ENCODE measurements around the gene DLGAP4. TPM values are rescaled to one million over a fixed set of nuclear protein-coding genes. Genes with fewer than 3 reads are reported as not detected.

DLGAP4 gene
- total RNA-seq, 2 donors from 2014 or later = 62.9 to 78.2 TPM

DNA sequence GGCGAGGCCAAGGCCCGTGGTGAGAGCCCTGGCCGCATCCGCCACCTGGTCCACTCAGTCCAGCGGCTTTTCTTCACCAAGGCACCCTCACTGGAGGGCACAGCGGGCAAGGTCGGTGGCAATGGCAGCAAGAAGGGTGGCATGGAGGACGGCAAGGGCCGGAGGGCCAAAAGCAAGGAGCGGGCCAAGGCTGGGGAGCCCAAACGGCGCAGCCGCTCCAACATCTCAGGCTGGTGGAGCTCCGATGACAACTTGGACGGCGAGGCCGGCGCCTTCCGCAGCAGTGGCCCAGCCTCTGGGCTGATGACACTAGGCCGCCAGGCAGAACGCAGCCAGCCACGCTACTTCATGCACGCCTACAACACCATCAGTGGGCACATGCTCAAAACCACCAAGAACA is 126.0 kb downstream of the DLGAP4 start:
- peaks cover 22% of the 10 kb centered on the region for H3K27me3 Mint-ChIP-seq (ENCODE audit: insufficient read depth)
- Histone ChIP-seq H3K9ac (ENCODE audit: extremely low read depth, low read length, poor library complexity, severe bottlenecking) (no peak overlapping the region), H3K9me3 (ENCODE audit: control insufficient read depth, low read length) (no peaks in the 10 kb centered on the region), H3K36me3 (ENCODE audit: control insufficient read depth, insufficient read depth, low read length) (no peaks in the 10 kb centered on the region), H3K4me3 (ENCODE audit: low read length) (no peak overlapping the region), H3K4me1 (ENCODE audit: control insufficient read depth, insufficient read depth, low read length) (no peaks in the 10 kb centered on the region), H3K27me3 (ENCODE audit: control insufficient read depth, insufficient read depth, low read length, poor library complexity, severe bottlenecking) (no peaks in the 10 kb centered on the region), H3K27ac (ENCODE audit: low read depth, low read length) (no peak overlapping the region)
- no peak overlapping the region for H3K4me3 Mint-ChIP-seq
- no peaks in the 10 kb centered on the region for H3K36me3 Mint-ChIP-seq (ENCODE audit: low read depth)
- WGBS, 2 experiments (ENCODE audit: insufficient coverage in 1 of 2, insufficient read length in 1 of 2) = 94 to 95% methylated on average over 15 to 23 of the region's 23 CpGs
- no peak for DNase-seq
- TF ChIP-seq, protein P1, sequence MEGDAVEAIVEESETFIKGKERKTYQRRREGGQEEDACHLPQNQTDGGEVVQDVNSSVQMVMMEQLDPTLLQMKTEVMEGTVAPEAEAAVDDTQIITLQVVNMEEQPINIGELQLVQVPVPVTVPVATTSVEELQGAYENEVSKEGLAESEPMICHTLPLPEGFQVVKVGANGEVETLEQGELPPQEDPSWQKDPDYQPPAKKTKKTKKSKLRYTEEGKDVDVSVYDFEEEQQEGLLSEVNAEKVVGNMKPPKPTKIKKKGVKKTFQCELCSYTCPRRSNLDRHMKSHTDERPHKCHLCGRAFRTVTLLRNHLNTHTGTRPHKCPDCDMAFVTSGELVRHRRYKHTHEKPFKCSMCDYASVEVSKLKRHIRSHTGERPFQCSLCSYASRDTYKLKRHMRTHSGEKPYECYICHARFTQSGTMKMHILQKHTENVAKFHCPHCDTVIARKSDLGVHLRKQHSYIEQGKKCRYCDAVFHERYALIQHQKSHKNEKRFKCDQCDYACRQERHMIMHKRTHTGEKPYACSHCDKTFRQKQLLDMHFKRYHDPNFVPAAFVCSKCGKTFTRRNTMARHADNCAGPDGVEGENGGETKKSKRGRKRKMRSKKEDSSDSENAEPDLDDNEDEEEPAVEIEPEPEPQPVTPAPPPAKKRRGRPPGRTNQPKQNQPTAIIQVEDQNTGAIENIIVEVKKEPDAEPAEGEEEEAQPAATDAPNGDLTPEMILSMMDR (conservative IDR thresholded peaks at IDR 0.05) = no peak
- H3K9me3 Mint-ChIP-seq = no peaks in the 10 kb centered on the region
- no peaks in the 10 kb centered on the region for H3K4me1 Mint-ChIP-seq
- H3K27ac Mint-ChIP-seq = no peak overlapping the region

DNA sequence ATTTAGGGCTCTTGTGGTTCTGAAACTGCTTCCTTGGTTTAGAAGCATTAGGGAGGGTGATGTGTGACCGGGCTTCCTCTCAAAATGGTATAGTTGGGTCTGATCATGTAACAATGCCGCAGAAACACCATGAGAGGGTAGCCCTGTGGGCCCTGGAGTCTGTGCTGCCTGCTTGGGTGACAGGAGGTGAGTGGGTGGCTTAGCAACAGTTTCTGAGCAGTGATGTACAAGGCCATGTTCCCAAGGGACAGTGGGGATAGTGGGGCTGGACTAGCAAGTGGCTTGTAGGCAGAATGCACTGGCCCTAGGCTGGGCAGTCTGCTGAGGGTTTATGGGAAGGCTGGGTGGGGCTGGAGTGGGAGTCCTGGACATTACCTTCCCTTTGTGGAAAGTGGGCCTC is 128.2 kb downstream of the DLGAP4 start:
- Mint-ChIP-seq H3K9me3 (no peaks in the 10 kb centered on the region), H3K4me3 (no peak overlapping the region), H3K27me3 (ENCODE audit: insufficient read depth) (peaks cover 22% of the 10 kb centered on the region), H3K27ac (no peak overlapping the region), H3K36me3 (ENCODE audit: low read depth) (no peaks in the 10 kb centered on the region), H3K4me1 (no peaks in the 10 kb centered on the region)
- no peak for DNase-seq
- no peaks in the 10 kb centered on the region for H3K27me3 ChIP-seq (ENCODE audit: control insufficient read depth, insufficient read depth, low read length, poor library complexity, severe bottlenecking)
- no peak overlapping the region for H3K4me3 ChIP-seq (ENCODE audit: low read length)
- TF ChIP-seq, protein P1 (conservative IDR thresholded peaks at IDR 0.05) = no peak
- no peaks in the 10 kb centered on the region for H3K4me1 ChIP-seq (ENCODE audit: control insufficient read depth, insufficient read depth, low read length)
- H3K27ac ChIP-seq (ENCODE audit: low read depth, low read length) = no peak overlapping the region
- H3K9me3 ChIP-seq (ENCODE audit: control insufficient read depth, low read length) = no peaks in the 10 kb centered on the region
- H3K9ac ChIP-seq (ENCODE audit: extremely low read depth, low read length, poor library complexity, severe bottlenecking) = no peak overlapping the region
- no peaks in the 10 kb centered on the region for H3K36me3 ChIP-seq (ENCODE audit: control insufficient read depth, insufficient read depth, low read length)
- 93 to 100% methylated on average over 2 of the region's 2 CpGs for WGBS, 2 experiments (ENCODE audit: insufficient coverage in 1 of 2, insufficient read length in 1 of 2)

DNA sequence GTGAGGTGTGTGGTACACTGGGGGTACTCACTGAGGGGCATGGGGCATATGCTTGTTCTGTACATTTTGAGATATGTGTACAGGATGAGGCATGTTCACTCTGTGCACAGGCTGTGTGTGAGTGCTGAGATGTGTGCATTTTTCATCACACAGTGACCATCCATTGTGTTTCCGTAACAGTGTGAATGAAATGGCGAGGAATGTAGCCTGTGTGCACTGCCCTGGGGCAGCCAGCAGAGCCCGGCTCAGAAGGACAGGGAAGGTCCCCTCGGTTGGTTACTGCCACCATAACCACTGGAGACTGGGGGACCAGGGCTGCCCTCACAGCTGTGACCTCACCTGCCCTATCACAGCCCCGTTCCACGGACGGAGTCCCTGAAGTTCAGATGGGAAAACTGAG is 129.0 kb downstream of the DLGAP4 start:
- no peak overlapping the region for H3K27ac ChIP-seq (ENCODE audit: low read depth, low read length)
- Mint-ChIP-seq H3K9me3 (no peaks in the 10 kb centered on the region), H3K4me1 (no peaks in the 10 kb centered on the region), H3K36me3 (ENCODE audit: low read depth) (no peaks in the 10 kb centered on the region), H3K27ac (no peak overlapping the region), H3K27me3 (ENCODE audit: insufficient read depth) (peaks cover 22% of the 10 kb centered on the region), H3K4me3 (no peak overlapping the region)
- H3K27me3 ChIP-seq (ENCODE audit: control insufficient read depth, insufficient read depth, low read length, poor library complexity, severe bottlenecking) = no peaks in the 10 kb centered on the region
- H3K36me3 ChIP-seq (ENCODE audit: control insufficient read depth, insufficient read depth, low read length) = no peaks in the 10 kb centered on the region
- TF ChIP-seq, protein P1 (conservative IDR thresholded peaks at IDR 0.05) = no peak
- no peaks in the 10 kb centered on the region for H3K9me3 ChIP-seq (ENCODE audit: control insufficient read depth, low read length)
- WGBS, 2 experiments (ENCODE audit: insufficient coverage in 1 of 2, insufficient read length in 1 of 2) = 89 to 91% methylated on average over 4 to 7 of the region's 7 CpGs
- H3K4me1 ChIP-seq (ENCODE audit: control insufficient read depth, insufficient read depth, low read length) = no peaks in the 10 kb centered on the region
- no peak overlapping the region for H3K9ac ChIP-seq (ENCODE audit: extremely low read depth, low read length, poor library complexity, severe bottlenecking)
- no peak overlapping the region for H3K4me3 ChIP-seq (ENCODE audit: low read length)
- no peak for DNase-seq

Measured in endodermal cell (in vitro differentiated cells).